ENCODE measurements around the gene USP24.

DNA sequence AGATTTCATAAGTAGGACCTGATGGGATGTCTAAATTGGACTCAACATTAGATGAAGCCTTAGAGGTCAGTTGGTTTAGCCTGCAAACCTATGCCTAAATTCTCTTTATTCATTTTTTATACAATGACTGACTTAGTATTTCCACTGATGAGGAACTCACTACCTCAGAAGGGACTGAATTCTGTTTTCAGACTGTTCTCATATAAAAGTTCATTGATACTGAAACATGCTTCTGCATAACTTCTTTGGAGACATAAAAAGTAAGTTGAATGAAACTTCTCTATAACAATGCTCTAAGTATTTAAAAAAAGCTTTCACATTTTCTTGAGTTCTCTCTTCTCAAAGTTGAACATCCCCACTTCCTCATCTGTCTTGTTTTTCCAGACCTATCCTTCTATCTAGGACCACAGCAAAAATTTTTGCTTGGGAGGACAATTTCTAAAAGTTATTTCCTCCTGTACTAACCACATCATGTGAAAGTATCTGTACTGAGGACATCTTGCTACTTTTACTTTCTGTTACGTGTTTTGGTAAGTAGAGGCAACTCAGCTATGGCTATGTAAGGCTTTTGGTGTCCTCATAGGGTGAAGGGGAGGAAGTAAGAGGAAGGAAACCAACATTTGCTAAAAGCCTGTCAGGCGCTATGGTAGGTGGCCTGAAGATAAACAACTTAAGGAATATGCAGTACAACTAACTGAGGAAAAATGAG, 64.1 kb downstream of the USP24 start:
- TF ChIP-seq, protein P1, sequence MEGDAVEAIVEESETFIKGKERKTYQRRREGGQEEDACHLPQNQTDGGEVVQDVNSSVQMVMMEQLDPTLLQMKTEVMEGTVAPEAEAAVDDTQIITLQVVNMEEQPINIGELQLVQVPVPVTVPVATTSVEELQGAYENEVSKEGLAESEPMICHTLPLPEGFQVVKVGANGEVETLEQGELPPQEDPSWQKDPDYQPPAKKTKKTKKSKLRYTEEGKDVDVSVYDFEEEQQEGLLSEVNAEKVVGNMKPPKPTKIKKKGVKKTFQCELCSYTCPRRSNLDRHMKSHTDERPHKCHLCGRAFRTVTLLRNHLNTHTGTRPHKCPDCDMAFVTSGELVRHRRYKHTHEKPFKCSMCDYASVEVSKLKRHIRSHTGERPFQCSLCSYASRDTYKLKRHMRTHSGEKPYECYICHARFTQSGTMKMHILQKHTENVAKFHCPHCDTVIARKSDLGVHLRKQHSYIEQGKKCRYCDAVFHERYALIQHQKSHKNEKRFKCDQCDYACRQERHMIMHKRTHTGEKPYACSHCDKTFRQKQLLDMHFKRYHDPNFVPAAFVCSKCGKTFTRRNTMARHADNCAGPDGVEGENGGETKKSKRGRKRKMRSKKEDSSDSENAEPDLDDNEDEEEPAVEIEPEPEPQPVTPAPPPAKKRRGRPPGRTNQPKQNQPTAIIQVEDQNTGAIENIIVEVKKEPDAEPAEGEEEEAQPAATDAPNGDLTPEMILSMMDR (IDR thresholded peaks at IDR 0.05) = no peak
- TF ChIP-seq TEAD1 (CRISPR knock-in tag; IDR thresholded peaks at IDR 0.05) (no peak), ATF1 (CRISPR knock-in tag; IDR thresholded peaks at IDR 0.05) (no peak), ZNF138 (CRISPR knock-in tag; conservative IDR thresholded peaks at IDR 0.05) (no peak), NFYB (CRISPR knock-in tag; conservative IDR thresholded peaks at IDR 0.05; ENCODE audit: low read depth) (no peak), FOXK1 (CRISPR knock-in tag; IDR thresholded peaks at IDR 0.05) (no peak), OVOL2 (CRISPR knock-in tag; IDR thresholded peaks at IDR 0.05; ENCODE audit: borderline replicate concordance) (no peak), SMAD3 (CRISPR knock-in tag; IDR thresholded peaks at IDR 0.05; ENCODE audit: borderline replicate concordance) (no peak), ESRRA (CRISPR knock-in tag; IDR thresholded peaks at IDR 0.05; ENCODE audit: borderline replicate concordance) (no peak)
- TF ChIP-seq, protein P2, sequence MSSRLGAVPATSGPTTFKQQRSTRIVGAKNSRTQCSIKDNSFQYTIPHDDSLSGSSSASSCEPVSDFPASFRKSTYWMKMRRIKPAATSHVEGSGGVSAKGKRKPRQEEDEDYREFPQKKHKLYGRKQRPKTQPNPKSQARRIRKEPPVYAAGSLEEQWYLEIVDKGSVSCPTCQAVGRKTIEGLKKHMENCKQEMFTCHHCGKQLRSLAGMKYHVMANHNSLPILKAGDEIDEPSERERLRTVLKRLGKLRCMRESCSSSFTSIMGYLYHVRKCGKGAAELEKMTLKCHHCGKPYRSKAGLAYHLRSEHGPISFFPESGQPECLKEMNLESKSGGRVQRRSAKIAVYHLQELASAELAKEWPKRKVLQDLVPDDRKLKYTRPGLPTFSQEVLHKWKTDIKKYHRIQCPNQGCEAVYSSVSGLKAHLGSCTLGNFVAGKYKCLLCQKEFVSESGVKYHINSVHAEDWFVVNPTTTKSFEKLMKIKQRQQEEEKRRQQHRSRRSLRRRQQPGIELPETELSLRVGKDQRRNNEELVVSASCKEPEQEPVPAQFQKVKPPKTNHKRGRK (CRISPR knock-in tag; IDR thresholded peaks at IDR 0.05; ENCODE audit: borderline replicate concordance) = no peak
- TF ChIP-seq, protein P3, sequence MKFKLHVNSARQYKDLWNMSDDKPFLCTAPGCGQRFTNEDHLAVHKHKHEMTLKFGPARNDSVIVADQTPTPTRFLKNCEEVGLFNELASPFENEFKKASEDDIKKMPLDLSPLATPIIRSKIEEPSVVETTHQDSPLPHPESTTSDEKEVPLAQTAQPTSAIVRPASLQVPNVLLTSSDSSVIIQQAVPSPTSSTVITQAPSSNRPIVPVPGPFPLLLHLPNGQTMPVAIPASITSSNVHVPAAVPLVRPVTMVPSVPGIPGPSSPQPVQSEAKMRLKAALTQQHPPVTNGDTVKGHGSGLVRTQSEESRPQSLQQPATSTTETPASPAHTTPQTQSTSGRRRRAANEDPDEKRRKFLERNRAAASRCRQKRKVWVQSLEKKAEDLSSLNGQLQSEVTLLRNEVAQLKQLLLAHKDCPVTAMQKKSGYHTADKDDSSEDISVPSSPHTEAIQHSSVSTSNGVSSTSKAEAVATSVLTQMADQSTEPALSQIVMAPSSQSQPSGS (CRISPR knock-in tag; IDR thresholded peaks at IDR 0.05; ENCODE audit: borderline replicate concordance, low read depth) = no peak
- TF ChIP-seq, protein P4, sequence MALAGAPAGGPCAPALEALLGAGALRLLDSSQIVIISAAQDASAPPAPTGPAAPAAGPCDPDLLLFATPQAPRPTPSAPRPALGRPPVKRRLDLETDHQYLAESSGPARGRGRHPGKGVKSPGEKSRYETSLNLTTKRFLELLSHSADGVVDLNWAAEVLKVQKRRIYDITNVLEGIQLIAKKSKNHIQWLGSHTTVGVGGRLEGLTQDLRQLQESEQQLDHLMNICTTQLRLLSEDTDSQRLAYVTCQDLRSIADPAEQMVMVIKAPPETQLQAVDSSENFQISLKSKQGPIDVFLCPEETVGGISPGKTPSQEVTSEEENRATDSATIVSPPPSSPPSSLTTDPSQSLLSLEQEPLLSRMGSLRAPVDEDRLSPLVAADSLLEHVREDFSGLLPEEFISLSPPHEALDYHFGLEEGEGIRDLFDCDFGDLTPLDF (CRISPR knock-in tag; IDR thresholded peaks at IDR 0.05) = no peak
- TF ChIP-seq, protein P5, sequence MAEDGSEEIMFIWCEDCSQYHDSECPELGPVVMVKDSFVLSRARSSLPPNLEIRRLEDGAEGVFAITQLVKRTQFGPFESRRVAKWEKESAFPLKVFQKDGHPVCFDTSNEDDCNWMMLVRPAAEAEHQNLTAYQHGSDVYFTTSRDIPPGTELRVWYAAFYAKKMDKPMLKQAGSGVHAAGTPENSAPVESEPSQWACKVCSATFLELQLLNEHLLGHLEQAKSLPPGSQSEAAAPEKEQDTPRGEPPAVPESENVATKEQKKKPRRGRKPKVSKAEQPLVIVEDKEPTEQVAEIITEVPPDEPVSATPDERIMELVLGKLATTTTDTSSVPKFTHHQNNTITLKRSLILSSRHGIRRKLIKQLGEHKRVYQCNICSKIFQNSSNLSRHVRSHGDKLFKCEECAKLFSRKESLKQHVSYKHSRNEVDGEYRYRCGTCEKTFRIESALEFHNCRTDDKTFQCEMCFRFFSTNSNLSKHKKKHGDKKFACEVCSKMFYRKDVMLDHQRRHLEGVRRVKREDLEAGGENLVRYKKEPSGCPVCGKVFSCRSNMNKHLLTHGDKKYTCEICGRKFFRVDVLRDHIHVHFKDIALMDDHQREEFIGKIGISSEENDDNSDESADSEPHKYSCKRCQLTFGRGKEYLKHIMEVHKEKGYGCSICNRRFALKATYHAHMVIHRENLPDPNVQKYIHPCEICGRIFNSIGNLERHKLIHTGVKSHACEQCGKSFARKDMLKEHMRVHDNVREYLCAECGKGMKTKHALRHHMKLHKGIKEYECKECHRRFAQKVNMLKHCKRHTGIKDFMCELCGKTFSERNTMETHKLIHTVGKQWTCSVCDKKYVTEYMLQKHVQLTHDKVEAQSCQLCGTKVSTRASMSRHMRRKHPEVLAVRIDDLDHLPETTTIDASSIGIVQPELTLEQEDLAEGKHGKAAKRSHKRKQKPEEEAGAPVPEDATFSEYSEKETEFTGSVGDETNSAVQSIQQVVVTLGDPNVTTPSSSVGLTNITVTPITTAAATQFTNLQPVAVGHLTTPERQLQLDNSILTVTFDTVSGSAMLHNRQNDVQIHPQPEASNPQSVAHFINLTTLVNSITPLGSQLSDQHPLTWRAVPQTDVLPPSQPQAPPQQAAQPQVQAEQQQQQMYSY (CRISPR knock-in tag; IDR thresholded peaks at IDR 0.05) = no peak
- TF ChIP-seq, protein P6, sequence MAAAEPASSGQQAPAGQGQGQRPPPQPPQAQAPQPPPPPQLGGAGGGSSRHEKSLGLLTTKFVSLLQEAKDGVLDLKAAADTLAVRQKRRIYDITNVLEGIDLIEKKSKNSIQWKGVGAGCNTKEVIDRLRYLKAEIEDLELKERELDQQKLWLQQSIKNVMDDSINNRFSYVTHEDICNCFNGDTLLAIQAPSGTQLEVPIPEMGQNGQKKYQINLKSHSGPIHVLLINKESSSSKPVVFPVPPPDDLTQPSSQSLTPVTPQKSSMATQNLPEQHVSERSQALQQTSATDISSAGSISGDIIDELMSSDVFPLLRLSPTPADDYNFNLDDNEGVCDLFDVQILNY (CRISPR knock-in tag; IDR thresholded peaks at IDR 0.05) = no peak
